LNCAP (cell line): Measurements from ENCODE around the gene AKIRIN2.

ENCODE experiments used
- CTCF ChIP-seq: fragments of 450-650 bp; IDR thresholded peaks from 2 replicates; pipeline ENCODE4 v1.5.1; 2017; ENCODE audit warnings: mild to moderate bottlenecking

The AKIRIN2 gene

GRCh38 chr6:87710090-87710489 is 8.1 kb upstream of the AKIRIN2 start:
- no peak for TF ChIP-seq CTCF

DNA sequence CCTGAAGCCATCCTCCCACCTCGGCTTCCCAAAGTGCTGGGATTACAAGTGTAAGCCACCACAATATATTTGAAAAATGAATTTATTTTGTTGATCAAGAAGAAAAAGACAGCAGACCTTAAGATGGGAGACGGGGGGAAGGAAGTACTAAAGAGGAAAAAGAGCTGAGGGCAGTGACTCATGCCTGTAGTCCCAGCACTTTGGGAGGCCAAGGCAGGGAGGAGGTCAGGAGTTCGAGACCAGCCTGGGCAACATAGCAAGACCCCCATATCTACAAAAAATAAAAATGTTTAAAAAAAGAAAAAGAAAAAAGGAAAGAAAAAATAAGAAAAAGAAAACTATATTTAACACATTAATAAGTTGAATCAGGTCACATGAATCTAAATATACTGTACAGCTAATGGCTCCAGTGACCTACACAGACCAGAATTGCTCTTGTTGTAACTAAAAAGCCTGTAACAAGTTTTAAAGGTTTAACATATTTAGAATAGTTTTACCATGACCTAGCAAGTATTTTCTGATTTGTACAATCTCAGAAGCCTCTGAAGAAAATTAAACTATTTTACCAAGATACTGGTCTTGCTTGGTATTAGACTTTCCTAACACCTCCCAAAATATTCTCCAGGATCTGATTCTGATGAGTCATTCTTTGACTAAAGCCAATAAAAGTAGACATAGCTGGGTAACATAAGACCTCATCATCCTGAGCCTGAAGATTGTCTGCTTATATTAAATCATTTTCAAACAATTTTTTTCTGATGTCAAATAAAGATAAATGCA is 4.3 kb upstream of the AKIRIN2 start:
- TF ChIP-seq CTCF: no peak

GRCh38 chr6:87705070-87705691 is 3.1 kb upstream of the AKIRIN2 start:
- TF ChIP-seq CTCF: no peak

- no peak for TF ChIP-seq CTCF
Measured at GRCh38 chr6:87702589-87702945, 534 bp upstream of the AKIRIN2 start.

GRCh38 chr6:87701344-87701675 is 723 bp downstream of the AKIRIN2 start:
- no peak for TF ChIP-seq CTCF

GRCh38 chr6:87700397-87701343 is 1.4 kb downstream of the AKIRIN2 start:
- TF ChIP-seq CTCF: no peak

GRCh38 chr6:87699576-87699975 is 2.5 kb downstream of the AKIRIN2 start:
- TF ChIP-seq CTCF: no peak
